GM23248 (cell line): ENCODE measurements around the gene SSUH2. TPM values are rescaled to one million over a fixed set of nuclear protein-coding genes. Genes with fewer than 3 reads are reported as not detected.

Experiments used
- DNase-seq: peaks from one replicate; pipeline ENCODE4 v3.0.0-alpha.2; 2015
- H2AFZ ChIP-seq: fragments of 200-600 bp; sonication (generic); 2 replicates; pipeline ENCODE4 v1.6.1; 2016; ENCODE audit warnings: antibody characterized with exemption
- H3F3A ChIP-seq: fragments of 200-600 bp; sonication (generic); 2 replicates; pipeline ENCODE4 v1.6.1; 2016; ENCODE audit warnings: mild to moderate bottlenecking, antibody characterized with exemption, mixed run types; ENCODE audit not compliant: insufficient read depth
- H3K27ac ChIP-seq: fragments of 200-600 bp; sonication (generic); 2 replicates; pipeline ENCODE4 v1.5.1; 2016; ENCODE audit warnings: mild to moderate bottlenecking
- H3K27me3 ChIP-seq: fragments of 200-600 bp; sonication (generic); replicated peaks from 2 replicates; pipeline ENCODE4 v1.6.1; 2016; ENCODE audit warnings: mild to moderate bottlenecking; ENCODE audit not compliant: insufficient read depth
- H3K36me3 ChIP-seq: fragments of 200-600 bp; sonication (generic); 2 replicates; pipeline ENCODE4 v1.6.1; 2016; ENCODE audit warnings: low read depth, mild to moderate bottlenecking
- H3K4me1 ChIP-seq: fragments of 200-600 bp; sonication (generic); 2 replicates; pipeline ENCODE4 v1.6.1; 2016; ENCODE audit warnings: mild to moderate bottlenecking; ENCODE audit not compliant: insufficient read depth
- H3K4me2 ChIP-seq: fragments of 200-600 bp; sonication (generic); one replicate; pipeline ENCODE4 v1.6.1; 2016; ENCODE audit warnings: mild to moderate bottlenecking; ENCODE audit not compliant: unreplicated experiment
- H3K4me3 ChIP-seq: fragments of 200-600 bp; sonication (generic); 2 replicates; pipeline ENCODE4 v1.5.1; 2016; ENCODE audit warnings: mild to moderate bottlenecking
- H3K79me2 ChIP-seq: fragments of 200-600 bp; sonication (generic); 2 replicates; pipeline ENCODE4 v1.6.1; 2016; ENCODE audit warnings: mild to moderate bottlenecking; ENCODE audit not compliant: insufficient read depth
- H3K9ac ChIP-seq: fragments of 200-600 bp; sonication (generic); 2 replicates; pipeline ENCODE4 v1.6.1; 2016; ENCODE audit warnings: mild to moderate bottlenecking
- H3K9me2 ChIP-seq: fragments of 200-600 bp; sonication (generic); 2 replicates; pipeline ENCODE4 v1.6.1; 2016; ENCODE audit warnings: mixed run types, mild to moderate bottlenecking, moderate library complexity; ENCODE audit not compliant: insufficient read depth
- H3K9me3 ChIP-seq: fragments of 200-600 bp; sonication (generic); one replicate; pipeline ENCODE4 v1.6.1; 2017; ENCODE audit warnings: low read depth
- H4K20me1 ChIP-seq: fragments of 200-600 bp; sonication (generic); 2 replicates; pipeline ENCODE4 v1.6.0; 2016; ENCODE audit not compliant: insufficient read depth
- EZH2 ChIP-seq: fragments of 200-600 bp; sonication (generic); IDR thresholded peaks from 2 replicates; pipeline ENCODE4 v1.6.1; 2018; ENCODE audit warnings: antibody characterized with exemption, mild to moderate bottlenecking; ENCODE audit not compliant: insufficient read depth, poor library complexity, severe bottlenecking
- EZH2phosphoT487 ChIP-seq: fragments of 200-600 bp; sonication (generic); IDR thresholded peaks from 2 replicates; pipeline ENCODE4 v1.6.1; 2018; ENCODE audit warnings: antibody characterized with exemption, moderate library complexity, mild to moderate bottlenecking, low read depth; ENCODE audit not compliant: insufficient read depth
- WGBS, 2 experiments: methylation state at CpG; one replicate each; pipeline ENCODE4 v1.1.6; 2015 to 2017; ENCODE audit warnings: low lambda C conversion rate in 2 of 2, low coverage in 1 of 2; ENCODE audit errors: missing lambda C conversion rate in 2 of 2; 5-methylcytosine and 5-hydroxymethylcytosine counted together
- in situ Hi-C: fragments of 300-500 bp; cut with MboI; formaldehyde crosslinking; loops from 2 replicates; pipeline ENCODE4 v1.15.0; 2020
- polyA plus RNA-seq: library from polyadenylated mRNA; unstranded; fragments of >200 nt; fragmentation: Nextera tagmentation; extraction: Ambion mirVana; gene quantifications from 2 replicates; pipeline ENCODE4 v1.2.1, GENCODE V29; 2016
- total RNA-seq: library from RNA; depleted of rRNA; stranded (reverse); fragments of >200 nt; shearing (Covaris generic); gene quantifications from 2 replicates; pipeline ENCODE4 v1.2.3, GENCODE V29; 2014

The SSUH2 gene
- total and polyA plus RNA-seq, 2 experiments from 2014 or later: 0.18 to 0.76 TPM

- in situ Hi-C loops: no loop called here
Observed at GRCh38 chr3:8651418-8652323, 7.1 kb upstream of the SSUH2 start.

GRCh38 chr3:8650583-8651416 lies 6.2 kb upstream of the SSUH2 start:
- DNase-seq: no peak
- Histone ChIP-seq H3K36me3 (no peaks in the 10 kb centered on the region), H3K4me2 (no peak overlapping the region), H3K4me1 (no peaks in the 10 kb centered on the region), H3K9me2 (no peaks in the 10 kb centered on the region), H3K9ac (no peak overlapping the region), H2AFZ (no peak overlapping the region), H3K9me3 (no peaks in the 10 kb centered on the region), H3K27ac (no peak overlapping the region), H3K4me3 (no peak overlapping the region), H3F3A (peaks cover 2% of the 10 kb centered on the region; the same call in 1 of the 2 replicates), H3K27me3 (peaks cover 11% of the 10 kb centered on the region; the same call in 1 of the 2 replicates), H3K79me2 (no peaks in the 10 kb centered on the region), H4K20me1 (no peaks in the 10 kb centered on the region)
- TF ChIP-seq EZH2phosphoT487 (no peak), EZH2 (no peak)
- WGBS, 2 experiments: 65 to 75% methylated on average over 13 of the region's 13 CpGs
- in situ Hi-C loops: no loop called here

More at GRCh38 chr3:8651418-8652323, 7.1 kb upstream of the SSUH2 start:
- no peaks in the 10 kb centered on the region for H3K36me3 ChIP-seq
- DNase-seq: no peak
- no peaks in the 10 kb centered on the region for H4K20me1 ChIP-seq
- H3K4me1 ChIP-seq: no peaks in the 10 kb centered on the region
- H3K27me3 ChIP-seq: peaks cover 11% of the 10 kb centered on the region; the same call in 1 of the 2 replicates
- no peak overlapping the region for H3K9ac ChIP-seq
- TF ChIP-seq EZH2phosphoT487: no peak
- no peak for TF ChIP-seq EZH2
- 60% methylated on average over 12 of the region's 12 CpGs for WGBS, 2 experiments
- no peaks in the 10 kb centered on the region for H3K9me2 ChIP-seq
- no peak overlapping the region for H3K4me3 ChIP-seq
- no peaks in the 10 kb centered on the region for H3K79me2 ChIP-seq
- peaks cover 4% of the 10 kb centered on the region; the same call in 1 of the 2 replicates for H3F3A ChIP-seq
- no peak overlapping the region for H2AFZ ChIP-seq
- H3K27ac ChIP-seq: no peak overlapping the region
- no peaks in the 10 kb centered on the region for H3K9me3 ChIP-seq
- no peak overlapping the region for H3K4me2 ChIP-seq

- in situ Hi-C loops: no loop called here
- H3K9me2 ChIP-seq: no peaks in the 10 kb centered on the region
- H2AFZ ChIP-seq: no peak overlapping the region
- H4K20me1 ChIP-seq: no peaks in the 10 kb centered on the region
- no peak for TF ChIP-seq EZH2
- TF ChIP-seq EZH2phosphoT487: no peak
- DNase-seq: no peak
- no peak overlapping the region for H3K4me3 ChIP-seq
- no peak overlapping the region for H3K9ac ChIP-seq
- peaks cover 11% of the 10 kb centered on the region; the same call in 1 of the 2 replicates for H3K27me3 ChIP-seq
- H3K27ac ChIP-seq: no peak overlapping the region
- H3K36me3 ChIP-seq: no peaks in the 10 kb centered on the region
- H3K9me3 ChIP-seq: no peaks in the 10 kb centered on the region
- H3K4me2 ChIP-seq: no peak overlapping the region
- no peaks in the 10 kb centered on the region for H3F3A ChIP-seq
- H3K4me1 ChIP-seq: no peaks in the 10 kb centered on the region
- no peaks in the 10 kb centered on the region for H3K79me2 ChIP-seq
- 63 to 72% methylated on average over 5 of the region's 5 CpGs for WGBS, 2 experiments
Observed at GRCh38 chr3:8649757-8650156, 5.2 kb upstream of the SSUH2 start.

GRCh38 chr3:8648909-8649741 lies 4.5 kb upstream of the SSUH2 start:
- H3K36me3 ChIP-seq: no peaks in the 10 kb centered on the region
- no peaks in the 10 kb centered on the region for H3K4me1 ChIP-seq
- H3K9me2 ChIP-seq: no peaks in the 10 kb centered on the region
- no peaks in the 10 kb centered on the region for H3F3A ChIP-seq
- H3K4me3 ChIP-seq: no peak overlapping the region
- no peaks in the 10 kb centered on the region for H3K9me3 ChIP-seq
- H3K79me2 ChIP-seq: no peaks in the 10 kb centered on the region
- no peak for DNase-seq
- H3K27ac ChIP-seq: no peak overlapping the region
- WGBS, 2 experiments: 67 to 68% methylated on average over 11 of the region's 11 CpGs
- H3K4me2 ChIP-seq: no peak overlapping the region
- peaks cover 11% of the 10 kb centered on the region; the same call in 1 of the 2 replicates for H3K27me3 ChIP-seq
- in situ Hi-C loops: no loop called here
- no peak for TF ChIP-seq EZH2
- TF ChIP-seq EZH2phosphoT487: no peak
- no peaks in the 10 kb centered on the region for H4K20me1 ChIP-seq
- no peak overlapping the region for H2AFZ ChIP-seq
- H3K9ac ChIP-seq: no peak overlapping the region
